ENCODE measurements around the gene PPP1R3E.

The PPP1R3E gene

DNA sequence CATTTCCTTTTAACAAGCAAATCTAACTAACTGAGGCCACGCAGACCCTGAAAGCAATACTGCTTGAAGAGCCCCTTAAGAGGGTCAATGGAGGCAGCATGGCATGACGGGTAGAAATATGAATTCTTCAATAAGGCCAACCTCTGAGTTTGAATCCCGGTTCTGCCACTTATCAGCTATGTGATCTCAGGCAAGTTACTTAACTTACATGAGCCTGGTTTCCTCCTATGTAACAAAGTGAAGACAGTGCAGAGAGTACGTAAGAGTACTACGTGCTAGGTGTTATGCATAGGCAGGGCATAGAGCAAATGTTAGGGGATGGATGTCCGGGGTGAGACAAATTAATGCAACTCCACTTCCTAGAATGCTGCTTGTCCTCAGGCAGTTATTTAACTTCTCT, 21.4 kb downstream of the PPP1R3E start:
- TF ChIP-seq, protein P1, sequence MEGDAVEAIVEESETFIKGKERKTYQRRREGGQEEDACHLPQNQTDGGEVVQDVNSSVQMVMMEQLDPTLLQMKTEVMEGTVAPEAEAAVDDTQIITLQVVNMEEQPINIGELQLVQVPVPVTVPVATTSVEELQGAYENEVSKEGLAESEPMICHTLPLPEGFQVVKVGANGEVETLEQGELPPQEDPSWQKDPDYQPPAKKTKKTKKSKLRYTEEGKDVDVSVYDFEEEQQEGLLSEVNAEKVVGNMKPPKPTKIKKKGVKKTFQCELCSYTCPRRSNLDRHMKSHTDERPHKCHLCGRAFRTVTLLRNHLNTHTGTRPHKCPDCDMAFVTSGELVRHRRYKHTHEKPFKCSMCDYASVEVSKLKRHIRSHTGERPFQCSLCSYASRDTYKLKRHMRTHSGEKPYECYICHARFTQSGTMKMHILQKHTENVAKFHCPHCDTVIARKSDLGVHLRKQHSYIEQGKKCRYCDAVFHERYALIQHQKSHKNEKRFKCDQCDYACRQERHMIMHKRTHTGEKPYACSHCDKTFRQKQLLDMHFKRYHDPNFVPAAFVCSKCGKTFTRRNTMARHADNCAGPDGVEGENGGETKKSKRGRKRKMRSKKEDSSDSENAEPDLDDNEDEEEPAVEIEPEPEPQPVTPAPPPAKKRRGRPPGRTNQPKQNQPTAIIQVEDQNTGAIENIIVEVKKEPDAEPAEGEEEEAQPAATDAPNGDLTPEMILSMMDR (IDR thresholded peaks at IDR 0.05) = no peak

DNA sequence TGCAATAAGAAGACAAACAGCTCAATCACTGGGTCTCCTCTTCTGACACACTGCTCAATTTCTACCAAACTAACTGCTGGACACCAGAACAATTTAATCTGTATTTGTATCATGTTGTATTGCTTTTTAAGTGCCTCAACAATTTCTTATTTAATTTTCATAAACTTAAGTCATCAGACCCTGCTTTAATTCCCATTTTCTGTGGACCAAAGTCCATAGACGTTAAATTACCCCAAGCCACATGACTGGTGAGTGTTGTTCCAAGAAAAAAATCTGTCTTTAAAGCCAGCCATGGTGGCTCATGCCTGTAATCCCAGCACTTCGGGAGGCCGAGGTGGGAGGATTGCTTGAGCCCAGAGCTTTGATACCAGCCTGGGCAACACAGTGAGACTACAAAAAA, 25.5 kb downstream of the PPP1R3E start:
- TF ChIP-seq, protein P1 (IDR thresholded peaks at IDR 0.05) = no peak

- TF ChIP-seq, protein P1 (IDR thresholded peaks at IDR 0.05) = no peak
Measured at GRCh38 chr14:23275412-23275811, 27.2 kb downstream of the PPP1R3E start.

DNA sequence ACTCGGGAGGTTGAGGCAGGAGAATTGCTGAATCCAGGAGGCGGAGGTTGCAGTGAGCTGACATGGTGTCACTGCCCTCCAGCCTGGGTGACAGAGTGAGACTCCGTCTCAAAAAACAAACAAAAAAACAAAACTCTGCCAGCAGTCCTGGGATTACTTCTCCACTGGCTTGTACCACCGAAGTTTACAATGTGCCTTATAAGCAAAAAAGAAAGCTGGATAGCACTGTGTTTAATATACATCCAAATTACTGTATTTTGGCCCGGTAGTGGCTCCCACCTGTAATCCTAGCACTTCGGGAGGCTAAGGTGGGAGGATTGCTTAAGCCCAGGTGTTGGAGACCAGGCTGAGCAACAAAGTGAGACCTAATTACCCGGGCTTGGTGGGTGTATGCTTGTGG, 33.5 kb downstream of the PPP1R3E start:
- TF ChIP-seq, protein P1 (IDR thresholded peaks at IDR 0.05) = no peak

GRCh38 chr14:23259426-23259825, 43.2 kb downstream of the PPP1R3E start:
- TF ChIP-seq, protein P1 (IDR thresholded peaks at IDR 0.05) = no peak

DNA sequence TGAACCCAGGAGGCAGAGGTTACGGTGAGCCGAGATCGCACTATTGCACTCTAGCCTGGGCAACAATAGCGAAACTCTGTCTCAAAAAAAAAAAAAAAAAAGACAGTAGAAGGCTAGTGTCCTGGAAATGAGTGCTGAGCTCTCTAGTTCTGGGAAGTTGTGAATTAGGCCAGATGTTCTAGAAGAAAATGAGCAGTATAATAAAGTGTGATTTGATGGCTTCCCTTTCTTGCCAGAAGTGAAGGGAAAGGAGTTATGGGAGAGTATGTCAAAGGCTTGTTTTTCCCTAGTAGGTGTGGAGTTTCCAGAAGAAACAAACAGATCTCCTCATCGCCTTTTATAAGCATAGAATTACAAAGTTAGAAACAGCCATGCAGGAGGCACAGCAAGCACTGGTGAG, 44.4 kb downstream of the PPP1R3E start:
- TF ChIP-seq, protein P1 (IDR thresholded peaks at IDR 0.05) = no peak

DNA sequence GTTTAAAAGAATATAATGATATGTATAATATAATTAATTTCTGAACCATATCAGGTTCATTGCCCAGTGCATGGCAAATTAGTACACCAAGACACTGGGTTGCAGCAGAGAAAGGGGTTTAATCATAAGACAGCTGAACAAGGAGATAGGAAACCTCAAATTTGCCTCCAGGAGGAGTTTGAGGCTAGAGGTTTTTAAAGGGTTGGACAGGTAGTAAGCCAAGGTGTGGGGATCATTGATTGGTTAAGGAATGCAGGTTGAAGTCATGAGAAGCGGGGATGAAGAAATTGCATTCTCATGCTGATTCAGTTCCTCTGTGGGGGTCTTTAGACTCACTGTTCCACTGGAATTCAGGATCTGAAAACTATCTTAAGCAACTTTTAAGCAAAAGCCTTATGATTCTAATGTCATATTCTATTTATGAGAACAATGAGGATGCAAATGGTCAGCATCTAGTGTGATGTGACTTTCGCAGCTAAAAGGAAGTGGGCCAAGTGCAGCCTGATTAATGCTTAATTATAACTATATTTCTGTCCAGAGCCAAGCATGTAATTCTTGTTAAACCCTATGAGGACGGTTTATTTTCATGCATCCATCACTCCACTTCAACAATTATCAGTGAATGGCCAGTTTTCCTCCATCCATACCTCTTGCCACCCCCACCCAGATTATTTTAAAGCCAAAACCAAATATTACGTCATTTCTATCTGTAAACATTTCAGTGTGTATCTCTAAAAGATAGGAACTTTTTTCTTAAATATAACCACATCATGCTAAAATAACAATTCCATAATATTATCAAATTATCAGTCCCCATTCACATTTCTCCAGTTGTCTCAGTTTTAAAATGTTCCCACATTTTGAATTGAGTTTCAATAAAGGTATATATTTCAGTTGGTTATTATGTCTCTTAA, 50.0 kb downstream of the PPP1R3E start:
- TF ChIP-seq, protein P1 (IDR thresholded peaks at IDR 0.05) = no peak
